Psoas muscle (tissue), 8 donors: ENCODE data around the gene GPR35. TPM values are rescaled to one million over a fixed set of nuclear protein-coding genes. Genes with fewer than 3 reads are reported as not detected.
"Not testable (repeated sequence)": the region's sequence is repeated elsewhere in the genome, so short reads cannot be mapped to it uniquely, and the experiment has no call there.

ENCODE experiments used
- ATAC-seq, 4 donors: fragments of 200-7000 bp; cut with Tn5 transposase; one replicate each; pipeline ENCODE4 v1.9.1; 2020; ENCODE audit warnings: moderate library complexity in 3 of 4, mild to moderate bottlenecking in 2 of 4
- DNase-seq, 2 donors: peaks; one replicate each; pipeline ENCODE4 v3.0.0-alpha.2; 2020
- H3K27ac ChIP-seq: fragments of 200-600 bp; one replicate; pipeline ENCODE4 v1.8.0; 2022
- H3K27me3 ChIP-seq, 3 donors: fragments of 200-600 bp in 1 of 3; one replicate each; pipeline versions ENCODE4 v1.6.1 to v1.8.0; 2013 to 2022; ENCODE audit warnings: low read length in 2 of 3, mild to moderate bottlenecking in 2 of 3, moderate library complexity in 1 of 3; ENCODE audit not compliant: insufficient read depth in 3 of 3
- H3K36me3 ChIP-seq, 2 donors: fragments of 200-600 bp in 1 of 2; one replicate each; pipeline versions ENCODE4 v1.6.1 to v1.8.0; 2013 to 2022; ENCODE audit warnings: low read depth in 1 of 2, mild to moderate bottlenecking in 1 of 2, moderate library complexity in 1 of 2; ENCODE audit not compliant: insufficient read depth in 1 of 2
- H3K4me1 ChIP-seq: fragments of 200-600 bp; one replicate; pipeline ENCODE4 v1.8.0; 2022
- H3K4me3 ChIP-seq: fragments of 200-600 bp; one replicate; pipeline ENCODE4 v1.8.0; 2022; ENCODE audit warnings: mild to moderate bottlenecking
- H3K9me3 ChIP-seq: fragments of 200-600 bp; one replicate; pipeline ENCODE4 v1.8.0; 2022
- CTCF ChIP-seq: fragments of 200-600 bp; IDR thresholded peaks from one replicate; pipeline ENCODE4 v1.8.0; 2022; ENCODE audit warnings: antibody characterized with exemption
- WGBS, 3 donors: extraction: QIAGEN DNeasy Blood & Tissue Kit; methylation state at CpG; one replicate each; pipeline versions ENCODE4 v1.1.6 to v1.1.7; 2013; 5-methylcytosine and 5-hydroxymethylcytosine counted together
- intact Hi-C, 2 donors: fragments of 100-400 bp; cut with DNase I; formaldehyde crosslinking; loops; one replicate each; pipeline versions ENCODE4 v1.11.0 to v1.14.2; 2022
- polyA plus RNA-seq, 3 donors: library from polyadenylated mRNA; stranded (reverse); fragments of 200-250 nt; gene quantifications; one replicate each; pipeline ENCODE4 v1.2.3, GENCODE V29; 2013
- total RNA-seq, 4 donors: library from RNA; stranded (reverse); fragmentation: NEBNext Ultra II Directional in 2 of 4; extraction: Animal tissue kit (Norgen Biotek cat#: 25700) in 2 of 4; gene quantifications; one replicate each; pipeline versions ENCODE4 v1.2.1 to v1.2.4, GENCODE V29; 2021 to 2023
- donor health status: healthy with polysubstance abuse.
- donor health status: DM: no; HTN: no; CAD: no; lungs with moderate emphysema.
- donor health status: Bipolar disorder and iron deficiency.
- donor health status: healthy.
- donor health status: DM: yes; HTN: yes; CAD: no.
- donor health status: DM: no; HTN: no; CAD: no.
- donor health status: DM: no; HTN: no; CAD: no.
- donor health status: DM: yes; HTN: yes; CAD: no.

GPR35 gene
- total and polyA plus RNA-seq, 7 donors = 0.30 to 0.92 (median 0.58) TPM

- peaks cover 0 to 21% (median under 1%) of the 10 kb centered on the region in 3 donors for H3K27me3 ChIP-seq
- DNase-seq = no peak
- H3K4me3 ChIP-seq = no peak overlapping the region
- no peaks in the 10 kb centered on the region for H3K36me3 ChIP-seq
- intact Hi-C loops = no loop called here
- no peaks in the 10 kb centered on the region for H3K9me3 ChIP-seq
- ATAC-seq = no peak
- no peaks in the 10 kb centered on the region for H3K4me1 ChIP-seq
- no peak for TF ChIP-seq CTCF
- 71 to 73% (median 72%) methylated on average over 10 of the region's 10 CpGs for WGBS, 3 donors
- H3K27ac ChIP-seq = no peak overlapping the region
Observed at GRCh38 chr2:240655931-240656886, 30.9 kb downstream of the GPR35 start.

- H3K36me3 ChIP-seq, intact Hi-C loops, ATAC-seq, H3K27ac ChIP-seq, DNase-seq, H3K9me3 ChIP-seq, H3K4me1 ChIP-seq, H3K4me3 ChIP-seq: not testable (repeated sequence)
- peaks cover 0 to 30% (median 0%) of the 10 kb centered on the region in 3 donors for H3K27me3 ChIP-seq
- WGBS, 3 donors = 90 to 95% (median 92%) methylated on average over 7 of the region's 7 CpGs
Observed at GRCh38 chr2:240659883-240660282, 34.6 kb downstream of the GPR35 start.

- TF ChIP-seq CTCF = no peak
- DNase-seq (no peak), ATAC-seq (no peak)
- H3K9me3 ChIP-seq = peaks cover 3% of the 10 kb centered on the region
- no peaks in the 10 kb centered on the region for H3K36me3 ChIP-seq
- H3K4me3 ChIP-seq = no peak overlapping the region
- no peaks in the 10 kb centered on the region for H3K4me1 ChIP-seq
- H3K27me3 ChIP-seq = peaks cover 0 to 30% (median 0%) of the 10 kb centered on the region in 3 donors
- intact Hi-C loops = no loop called here
- H3K27ac ChIP-seq = no peak overlapping the region
- WGBS, 3 donors = 84 to 88% (median 86%) methylated on average over 3 of the region's 3 CpGs
Observed at GRCh38 chr2:240662681-240663080, 37.4 kb downstream of the GPR35 start.

- WGBS, 3 donors = 65 to 71% (median 68%) methylated on average over 6 of the region's 6 CpGs
- DNase-seq = no peak
- intact Hi-C loops = no loop called here
- Histone ChIP-seq H3K27me3 (peaks cover 0 to 30% (median 0%) of the 10 kb centered on the region in 3 donors), H3K9me3 (peaks cover 3% of the 10 kb centered on the region), H3K36me3 (no peaks in the 10 kb centered on the region), H3K4me1 (no peaks in the 10 kb centered on the region), H3K27ac (no peak overlapping the region), H3K4me3 (no peak overlapping the region)
- TF ChIP-seq CTCF = no peak
- ATAC-seq = no peak
Observed at GRCh38 chr2:240663546-240664190, 38.4 kb downstream of the GPR35 start.

- no peak for DNase-seq
- intact Hi-C loops = no loop called here
- no peak for TF ChIP-seq CTCF
- no peak for ATAC-seq
- H3K4me1 ChIP-seq = no peaks in the 10 kb centered on the region
- no peak overlapping the region for H3K27ac ChIP-seq
- peaks cover 0 to 30% (median 0%) of the 10 kb centered on the region in 3 donors for H3K27me3 ChIP-seq
- WGBS, 3 donors = 79 to 88% (median 83%) methylated on average over 1 of the region's 1 CpG
- H3K9me3 ChIP-seq = peaks cover 3% of the 10 kb centered on the region
- H3K4me3 ChIP-seq = no peak overlapping the region
- no peaks in the 10 kb centered on the region for H3K36me3 ChIP-seq
Observed at GRCh38 chr2:240664622-240665021, 39.3 kb downstream of the GPR35 start.
